Measurements from ENCODE around the gene HDGFL2.

HDGFL2 gene

DNA sequence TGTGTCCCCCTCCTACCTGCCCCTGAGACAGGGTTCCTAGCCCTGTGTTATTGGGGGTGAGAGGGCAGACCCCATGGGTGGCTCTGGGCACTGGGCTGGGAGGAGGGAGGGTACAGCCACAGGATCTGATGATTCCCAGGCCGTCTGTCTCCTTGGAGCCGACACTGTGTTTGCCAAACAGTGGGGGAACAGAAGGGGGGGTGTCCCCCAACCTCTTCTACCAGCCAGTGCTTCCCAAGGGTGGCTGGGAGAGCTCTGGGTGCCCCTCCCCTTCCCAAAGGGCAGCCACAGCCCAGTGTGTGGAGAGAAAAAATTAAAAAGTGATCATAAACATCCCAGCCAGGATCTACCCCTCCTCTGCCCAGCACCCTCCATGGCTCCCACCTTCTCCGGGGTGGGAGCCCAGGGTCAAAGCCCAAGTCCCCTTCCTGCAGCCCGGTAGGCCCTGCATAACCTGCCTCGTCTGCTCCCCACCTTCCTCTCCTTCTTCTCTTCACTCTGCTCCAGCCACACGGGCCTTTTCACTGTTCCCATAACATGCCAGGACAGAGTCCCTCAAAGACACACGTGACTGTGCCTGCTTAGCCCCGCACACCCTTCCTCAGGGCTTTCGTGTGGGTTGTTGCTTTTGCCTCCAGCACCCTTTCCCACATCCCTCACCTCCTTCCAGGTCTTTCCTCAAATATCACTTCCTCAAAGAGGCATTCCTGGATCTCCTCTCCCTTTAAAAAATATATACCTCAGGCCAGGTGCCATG, 47.6 kb downstream of the HDGFL2 start:
- Histone ChIP-seq H3K9me3 (replicated peaks in 1 of 2; ENCODE audit: control insufficient read depth in 2 of 2, insufficient read depth in 1 of 2, low read depth in 1 of 2, low read length in 2 of 2) (no peaks in the 10 kb centered on the region), H2BK5ac (ENCODE audit: low read length) (no peak overlapping the region), H2AFZ (ENCODE audit: low read length) (no peak overlapping the region), H3K36me3 (replicated peaks in 1 of 2; ENCODE audit: control insufficient read depth in 2 of 2, insufficient read depth in 2 of 2, low read length in 2 of 2) (no peaks in the 10 kb centered on the region), H2BK15ac (ENCODE audit: low read length) (no peak overlapping the region), H3K4ac (ENCODE audit: low read length) (no peak overlapping the region), H2BK12ac (ENCODE audit: low read length) (no peak overlapping the region), H4K8ac (ENCODE audit: low read depth, low read length) (no peak overlapping the region), H3K14ac (ENCODE audit: low read length) (no peak overlapping the region), H3K79me1 (ENCODE audit: low read depth, low read length) (no peaks in the 10 kb centered on the region), H4K91ac (ENCODE audit: low read depth, low read length, poor library complexity) (no peak overlapping the region), H3K27me3 (ENCODE audit: control insufficient read depth in 3 of 3, insufficient read depth in 3 of 3, low read depth in 1 of 3, low read length in 3 of 3) (peaks cover 0 to 2% (median 0%) of the 10 kb centered on the region in 3 experiments), H3K4me1 (ENCODE audit: control insufficient read depth in 2 of 2, insufficient read depth in 1 of 2, low read depth in 1 of 2, low read length in 2 of 2) (peaks cover 0 to 4% of the 10 kb centered on the region in 2 donors), H3K9ac (ENCODE audit: low read depth, low read length, poor library complexity) (no peak overlapping the region), H3K27ac (replicated peaks; ENCODE audit: low read length) (no peak overlapping the region), H3K18ac (ENCODE audit: low read length) (peak overlapping the region; percentile 18), H2BK120ac (ENCODE audit: low read depth, low read length) (no peak overlapping the region), H2AK5ac (ENCODE audit: low read depth, low read length) (peak overlapping the region; percentile 48), H3K4me3 (ENCODE audit: low read length in 2 of 2) (no peak overlapping the region), H3K23ac (ENCODE audit: low read depth, low read length, poor library complexity) (no peak overlapping the region), H3K4me2 (ENCODE audit: insufficient read depth, low read length, poor library complexity, severe bottlenecking) (no peak overlapping the region)
- WGBS, 2 donors (ENCODE audit: extremely low coverage in 2 of 2, insufficient read length in 2 of 2, insufficient replicate concordance in 1 of 2) = no CpG with 5 or more reads among the region's 9 CpGs
- DNase-seq (ENCODE audit: low spot score) = no peak

GRCh38 chr19:4521170-4521887, 49.2 kb downstream of the HDGFL2 start:
- Histone ChIP-seq H3K14ac (ENCODE audit: low read length) (peak overlapping the region; percentile 65), H3K4me1 (ENCODE audit: control insufficient read depth in 2 of 2, insufficient read depth in 1 of 2, low read depth in 1 of 2, low read length in 2 of 2) (peaks cover 0 to 4% of the 10 kb centered on the region in 2 donors), H3K36me3 (replicated peaks in 1 of 2; ENCODE audit: control insufficient read depth in 2 of 2, insufficient read depth in 2 of 2, low read length in 2 of 2) (no peaks in the 10 kb centered on the region), H3K4ac (ENCODE audit: low read length) (no peak overlapping the region), H2AFZ (ENCODE audit: low read length) (no peak overlapping the region), H3K79me1 (ENCODE audit: low read depth, low read length) (no peaks in the 10 kb centered on the region), H2BK5ac (ENCODE audit: low read length) (no peak overlapping the region), H3K27me3 (ENCODE audit: control insufficient read depth in 3 of 3, insufficient read depth in 3 of 3, low read depth in 1 of 3, low read length in 3 of 3) (peaks cover 0 to 2% (median 0%) of the 10 kb centered on the region in 3 experiments), H2AK5ac (ENCODE audit: low read depth, low read length) (peak overlapping the region; percentile 54), H2BK120ac (ENCODE audit: low read depth, low read length) (no peak overlapping the region), H3K23ac (ENCODE audit: low read depth, low read length, poor library complexity) (no peak overlapping the region), H3K9me3 (replicated peaks in 1 of 2; ENCODE audit: control insufficient read depth in 2 of 2, insufficient read depth in 1 of 2, low read depth in 1 of 2, low read length in 2 of 2) (no peaks in the 10 kb centered on the region), H3K18ac (ENCODE audit: low read length) (no peak overlapping the region), H3K4me2 (ENCODE audit: insufficient read depth, low read length, poor library complexity, severe bottlenecking) (no peak overlapping the region), H4K8ac (ENCODE audit: low read depth, low read length) (no peak overlapping the region), H4K91ac (ENCODE audit: low read depth, low read length, poor library complexity) (no peak overlapping the region), H2BK15ac (ENCODE audit: low read length) (no peak overlapping the region), H3K4me3 (ENCODE audit: low read length in 2 of 2) (no peak overlapping the region), H3K9ac (ENCODE audit: low read depth, low read length, poor library complexity) (peak overlapping the region; percentile 75), H3K27ac (replicated peaks; ENCODE audit: low read length) (no peak overlapping the region), H2BK12ac (ENCODE audit: low read length) (no peak overlapping the region)
- no peak for DNase-seq (ENCODE audit: low spot score)
- no CpG with 5 or more reads among the region's 11 CpGs for WGBS, 2 donors (ENCODE audit: extremely low coverage in 2 of 2, insufficient read length in 2 of 2, insufficient replicate concordance in 1 of 2)

GRCh38 chr19:4521888-4522242, 49.8 kb downstream of the HDGFL2 start:
- H3K9ac ChIP-seq (ENCODE audit: low read depth, low read length, poor library complexity) = no peak overlapping the region
- no peak overlapping the region for H3K4ac ChIP-seq (ENCODE audit: low read length)
- no peak overlapping the region for H3K27ac ChIP-seq (replicated peaks; ENCODE audit: low read length)
- no peak overlapping the region for H3K23ac ChIP-seq (ENCODE audit: low read depth, low read length, poor library complexity)
- H3K14ac ChIP-seq (ENCODE audit: low read length) = peak overlapping the region; percentile 1
- H4K8ac ChIP-seq (ENCODE audit: low read depth, low read length) = no peak overlapping the region
- H3K27me3 ChIP-seq (ENCODE audit: control insufficient read depth in 3 of 3, insufficient read depth in 3 of 3, low read depth in 1 of 3, low read length in 3 of 3) = peaks cover 0 to 2% (median 0%) of the 10 kb centered on the region in 3 experiments
- no peaks in the 10 kb centered on the region for H3K9me3 ChIP-seq (replicated peaks in 1 of 2; ENCODE audit: control insufficient read depth in 2 of 2, insufficient read depth in 1 of 2, low read depth in 1 of 2, low read length in 2 of 2)
- H3K4me3 ChIP-seq (ENCODE audit: low read length in 2 of 2) = no peak overlapping the region
- no peak overlapping the region for H2BK12ac ChIP-seq (ENCODE audit: low read length)
- no peak overlapping the region for H2BK15ac ChIP-seq (ENCODE audit: low read length)
- no peak overlapping the region for H2BK120ac ChIP-seq (ENCODE audit: low read depth, low read length)
- H3K18ac ChIP-seq (ENCODE audit: low read length) = no peak overlapping the region
- WGBS, 2 donors (ENCODE audit: extremely low coverage in 2 of 2, insufficient read length in 2 of 2, insufficient replicate concordance in 1 of 2) = no CpG with 5 or more reads among the region's 5 CpGs
- no peak overlapping the region for H4K91ac ChIP-seq (ENCODE audit: low read depth, low read length, poor library complexity)
- no peaks in the 10 kb centered on the region for H3K36me3 ChIP-seq (replicated peaks in 1 of 2; ENCODE audit: control insufficient read depth in 2 of 2, insufficient read depth in 2 of 2, low read length in 2 of 2)
- peak overlapping the region; percentile 11 for H2AFZ ChIP-seq (ENCODE audit: low read length)
- H2BK5ac ChIP-seq (ENCODE audit: low read length) = no peak overlapping the region
- no peak overlapping the region for H3K4me2 ChIP-seq (ENCODE audit: insufficient read depth, low read length, poor library complexity, severe bottlenecking)
- no peak for DNase-seq (ENCODE audit: low spot score)
- H3K79me1 ChIP-seq (ENCODE audit: low read depth, low read length) = no peaks in the 10 kb centered on the region
- no peaks in the 10 kb centered on the region for H3K4me1 ChIP-seq (ENCODE audit: control insufficient read depth in 2 of 2, insufficient read depth in 1 of 2, low read depth in 1 of 2, low read length in 2 of 2)
- no peak overlapping the region for H2AK5ac ChIP-seq (ENCODE audit: low read depth, low read length)

DNA sequence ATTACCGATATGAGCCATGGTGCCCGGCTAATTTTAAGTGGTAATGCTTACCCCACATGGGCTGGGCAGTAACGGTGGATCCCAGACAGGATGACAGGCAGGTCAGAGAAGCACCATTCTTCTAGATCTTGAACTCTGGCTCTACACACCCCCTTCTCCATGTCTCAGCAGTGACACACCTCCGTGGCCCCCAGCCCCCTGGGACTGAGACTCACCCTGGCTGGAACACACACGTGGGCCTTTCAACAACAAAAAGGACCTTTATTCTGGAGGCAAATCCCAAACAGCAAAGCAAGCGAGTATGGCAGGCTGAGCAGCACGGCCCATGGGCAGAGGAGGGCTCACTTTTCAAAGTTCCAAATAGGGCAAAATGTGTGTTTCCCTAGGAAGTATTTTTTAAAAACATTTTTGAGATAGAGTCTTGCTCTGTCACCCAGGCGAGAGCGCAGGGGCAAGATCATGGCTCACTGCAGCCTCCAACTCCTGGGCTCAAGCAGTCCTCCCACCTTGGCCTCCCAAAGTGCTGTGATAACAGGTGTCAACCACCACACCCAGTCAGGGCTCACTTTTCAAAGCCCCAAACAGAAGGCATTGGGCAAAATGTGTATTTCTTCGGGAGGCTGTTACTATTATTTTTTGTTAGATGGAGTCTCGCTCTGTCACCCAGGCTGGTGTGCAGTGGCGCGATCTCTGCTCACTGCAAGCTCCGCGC, 50.4 kb downstream of the HDGFL2 start:
- H3K79me1 ChIP-seq (ENCODE audit: low read depth, low read length) = no peaks in the 10 kb centered on the region
- H3K27ac ChIP-seq (replicated peaks; ENCODE audit: low read length) = no peak overlapping the region
- H2BK15ac ChIP-seq (ENCODE audit: low read length) = no peak overlapping the region
- no CpG with 5 or more reads among the region's 15 CpGs for WGBS, 2 donors (ENCODE audit: extremely low coverage in 2 of 2, insufficient read length in 2 of 2, insufficient replicate concordance in 1 of 2)
- H3K4me2 ChIP-seq (ENCODE audit: insufficient read depth, low read length, poor library complexity, severe bottlenecking) = no peak overlapping the region
- no peak overlapping the region for H3K4ac ChIP-seq (ENCODE audit: low read length)
- H4K8ac ChIP-seq (ENCODE audit: low read depth, low read length) = no peak overlapping the region
- no peak overlapping the region for H2BK5ac ChIP-seq (ENCODE audit: low read length)
- no peak for DNase-seq (ENCODE audit: low spot score)
- no peak overlapping the region for H3K23ac ChIP-seq (ENCODE audit: low read depth, low read length, poor library complexity)
- H2BK120ac ChIP-seq (ENCODE audit: low read depth, low read length) = no peak overlapping the region
- H3K18ac ChIP-seq (ENCODE audit: low read length) = no peak overlapping the region
- no peak overlapping the region for H2BK12ac ChIP-seq (ENCODE audit: low read length)
- peak overlapping the region; percentile 11 for H2AFZ ChIP-seq (ENCODE audit: low read length)
- H2AK5ac ChIP-seq (ENCODE audit: low read depth, low read length) = no peak overlapping the region
- H3K14ac ChIP-seq (ENCODE audit: low read length) = peak overlapping the region; percentile 1
- no peak overlapping the region for H3K9ac ChIP-seq (ENCODE audit: low read depth, low read length, poor library complexity)
- H3K4me1 ChIP-seq (ENCODE audit: control insufficient read depth in 2 of 2, insufficient read depth in 1 of 2, low read depth in 1 of 2, low read length in 2 of 2) = no peaks in the 10 kb centered on the region
- peaks cover 0 to 2% (median 0%) of the 10 kb centered on the region in 3 experiments for H3K27me3 ChIP-seq (ENCODE audit: control insufficient read depth in 3 of 3, insufficient read depth in 3 of 3, low read depth in 1 of 3, low read length in 3 of 3)
- no peak overlapping the region for H3K4me3 ChIP-seq (ENCODE audit: low read length in 2 of 2)
- H3K9me3 ChIP-seq (replicated peaks in 1 of 2; ENCODE audit: control insufficient read depth in 2 of 2, insufficient read depth in 1 of 2, low read depth in 1 of 2, low read length in 2 of 2) = no peaks in the 10 kb centered on the region
- H4K91ac ChIP-seq (ENCODE audit: low read depth, low read length, poor library complexity) = no peak overlapping the region
- H3K36me3 ChIP-seq (replicated peaks in 1 of 2; ENCODE audit: control insufficient read depth in 2 of 2, insufficient read depth in 2 of 2, low read length in 2 of 2) = no peaks in the 10 kb centered on the region
